GM12874 (cell line): ENCODE data around the gene HSPB1.

ENCODE experiments used
- CTCF ChIP-seq: IDR thresholded peaks from 2 replicates; pipeline ENCODE4 v1.5.1; 2011; ENCODE audit warnings: low read depth, mild to moderate bottlenecking, control low read depth, low read length, moderate library complexity; ENCODE audit not compliant: insufficient read depth

HSPB1 gene

DNA sequence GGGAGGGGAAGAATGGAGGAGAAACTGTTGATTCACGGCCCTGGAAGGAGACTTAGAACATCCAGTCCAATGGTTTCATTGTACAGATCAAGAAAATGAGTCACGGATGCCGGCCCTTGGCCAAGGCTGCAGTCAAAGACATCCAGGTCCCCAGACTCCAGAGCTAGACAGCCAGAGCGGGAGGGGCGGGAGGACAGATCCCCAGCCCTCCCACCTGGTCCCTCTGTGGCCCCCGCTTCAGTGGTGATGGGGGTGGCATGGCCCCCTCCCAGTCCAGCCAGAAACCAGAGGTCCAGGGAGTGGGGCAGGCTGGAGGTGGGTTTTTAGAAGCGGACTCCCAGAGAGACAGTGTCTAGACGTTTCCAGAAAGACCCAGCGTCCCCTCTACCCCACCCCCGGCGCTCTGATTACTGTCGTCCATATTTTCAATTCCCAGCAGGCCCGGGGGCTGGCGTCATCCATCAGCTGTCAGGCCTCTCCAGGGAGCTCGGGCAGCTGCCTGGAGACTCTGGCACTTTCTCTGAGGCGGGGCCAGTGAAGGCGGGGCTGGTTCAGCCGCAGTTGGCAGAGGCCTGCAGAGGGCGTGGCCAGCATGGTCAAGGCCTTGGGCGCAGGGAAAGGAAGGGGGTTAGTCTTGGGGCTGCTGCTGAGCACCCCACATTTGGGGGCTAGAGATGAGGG is 8.0 kb upstream of the HSPB1 start:
- no peak for TF ChIP-seq CTCF

- no peak for TF ChIP-seq CTCF
Measured at GRCh38 chr7:76296743-76297740, 5.4 kb upstream of the HSPB1 start.

DNA sequence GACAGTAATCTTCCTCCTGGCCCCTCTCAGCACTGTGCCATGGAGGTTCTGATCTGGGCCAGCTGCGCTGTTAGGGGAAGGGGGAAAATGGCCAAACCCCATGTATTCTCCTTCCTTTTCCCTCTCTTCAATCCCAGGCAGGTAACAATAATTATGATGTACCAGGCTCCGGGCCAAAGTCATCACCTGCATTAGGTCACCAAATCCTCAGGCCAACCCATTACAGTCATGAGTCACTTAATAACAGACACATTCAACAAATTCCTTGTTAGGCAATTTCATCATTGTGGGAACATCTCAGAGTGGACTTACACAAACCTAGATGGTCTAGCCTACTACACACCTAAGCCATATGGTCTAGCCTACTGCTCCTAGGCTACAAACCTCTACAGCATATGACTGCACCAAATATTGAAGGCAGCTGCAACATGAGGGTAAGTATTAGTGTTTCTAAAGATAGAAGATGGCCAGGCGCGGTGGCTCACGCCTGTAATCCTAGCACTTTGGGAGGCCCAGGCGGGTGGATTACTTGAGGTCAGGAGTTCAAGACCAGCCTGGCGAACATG is 2.2 kb upstream of the HSPB1 start:
- no peak for TF ChIP-seq CTCF

- TF ChIP-seq CTCF, result no peak
Measured at GRCh38 chr7:76301000-76301399, 1.5 kb upstream of the HSPB1 start.

DNA sequence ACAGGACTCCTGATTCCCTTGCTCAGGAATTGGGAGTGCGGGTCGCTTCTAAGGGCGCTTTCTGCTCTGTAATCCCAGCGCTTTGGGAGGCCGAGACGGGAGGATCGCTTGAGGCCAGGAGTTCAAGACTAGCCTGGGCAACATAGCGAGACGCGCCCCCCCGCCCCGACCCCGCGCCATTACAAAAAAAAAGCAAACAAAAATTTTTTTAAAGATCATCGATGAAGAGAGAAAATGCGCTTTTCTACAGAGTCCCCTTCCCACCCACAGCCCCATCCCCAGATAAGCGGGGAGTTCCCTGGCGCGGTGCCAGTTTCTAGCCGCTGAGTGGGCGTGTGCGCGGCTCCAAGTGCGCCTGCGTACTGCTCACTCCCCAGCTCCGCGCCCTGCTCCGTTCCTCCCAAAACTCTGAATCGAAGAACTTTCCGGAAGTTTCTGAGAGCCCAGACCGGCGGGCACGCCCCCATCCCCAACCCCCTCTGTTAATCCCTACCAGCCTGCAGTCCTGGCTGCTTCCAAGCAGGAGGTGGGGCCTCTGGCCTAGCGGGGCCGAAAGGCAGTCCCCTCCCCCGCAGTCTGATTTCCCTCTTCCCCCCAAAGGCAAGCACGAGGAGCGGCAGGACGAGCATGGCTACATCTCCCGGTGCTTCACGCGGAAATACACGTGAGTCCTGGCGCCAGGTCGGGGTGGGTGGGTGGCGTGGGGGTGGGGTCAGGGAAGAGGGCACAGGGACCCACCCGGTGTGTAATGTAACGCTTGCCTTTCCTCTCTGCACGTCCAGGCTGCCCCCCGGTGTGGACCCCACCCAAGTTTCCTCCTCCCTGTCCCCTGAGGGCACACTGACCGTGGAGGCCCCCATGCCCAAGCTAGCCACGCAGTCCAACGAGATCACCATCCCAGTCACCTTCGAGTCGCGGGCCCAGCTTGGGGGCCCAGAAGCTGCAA is 1.0 kb downstream of the HSPB1 start:
- no peak for TF ChIP-seq CTCF

- TF ChIP-seq CTCF, result no peak
Measured at GRCh38 chr7:76304888-76305375, 2.5 kb downstream of the HSPB1 start.
